ENCODE data around the gene SRGN.

The SRGN gene

DNA sequence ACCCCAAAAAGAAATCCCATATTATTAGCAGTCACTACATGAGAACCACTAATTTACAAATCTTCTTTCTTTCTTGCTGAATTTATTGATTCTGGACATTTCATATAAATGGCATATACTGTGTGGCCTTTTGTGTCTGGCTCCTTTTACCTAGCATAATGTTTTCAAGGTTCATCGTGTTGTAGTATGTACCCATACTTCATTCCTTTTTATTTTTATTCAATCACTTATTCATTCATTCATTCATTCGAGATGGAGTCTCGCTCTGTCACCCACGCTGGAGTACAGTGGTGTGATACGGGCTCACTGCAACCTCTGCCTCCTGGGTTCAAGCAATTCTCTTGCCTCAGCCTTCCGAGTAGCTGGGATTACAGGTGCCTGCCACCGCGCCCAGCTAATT is 58.0 kb downstream of the SRGN start:
- POLR2A ChIA-PET = no interaction called here
- no peak overlapping the region for H3K4me3 ChIP-seq (ENCODE audit: low read depth, low read length)
- TF ChIP-seq, protein P1, sequence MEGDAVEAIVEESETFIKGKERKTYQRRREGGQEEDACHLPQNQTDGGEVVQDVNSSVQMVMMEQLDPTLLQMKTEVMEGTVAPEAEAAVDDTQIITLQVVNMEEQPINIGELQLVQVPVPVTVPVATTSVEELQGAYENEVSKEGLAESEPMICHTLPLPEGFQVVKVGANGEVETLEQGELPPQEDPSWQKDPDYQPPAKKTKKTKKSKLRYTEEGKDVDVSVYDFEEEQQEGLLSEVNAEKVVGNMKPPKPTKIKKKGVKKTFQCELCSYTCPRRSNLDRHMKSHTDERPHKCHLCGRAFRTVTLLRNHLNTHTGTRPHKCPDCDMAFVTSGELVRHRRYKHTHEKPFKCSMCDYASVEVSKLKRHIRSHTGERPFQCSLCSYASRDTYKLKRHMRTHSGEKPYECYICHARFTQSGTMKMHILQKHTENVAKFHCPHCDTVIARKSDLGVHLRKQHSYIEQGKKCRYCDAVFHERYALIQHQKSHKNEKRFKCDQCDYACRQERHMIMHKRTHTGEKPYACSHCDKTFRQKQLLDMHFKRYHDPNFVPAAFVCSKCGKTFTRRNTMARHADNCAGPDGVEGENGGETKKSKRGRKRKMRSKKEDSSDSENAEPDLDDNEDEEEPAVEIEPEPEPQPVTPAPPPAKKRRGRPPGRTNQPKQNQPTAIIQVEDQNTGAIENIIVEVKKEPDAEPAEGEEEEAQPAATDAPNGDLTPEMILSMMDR (IDR thresholded peaks at IDR 0.05; ENCODE audit: insufficient read depth, low read length, missing control alignments) = no peak
- CTCF ChIA-PET = no interaction called here
- DNase-seq (ENCODE audit: low read depth, low spot score) = no peak

DNA sequence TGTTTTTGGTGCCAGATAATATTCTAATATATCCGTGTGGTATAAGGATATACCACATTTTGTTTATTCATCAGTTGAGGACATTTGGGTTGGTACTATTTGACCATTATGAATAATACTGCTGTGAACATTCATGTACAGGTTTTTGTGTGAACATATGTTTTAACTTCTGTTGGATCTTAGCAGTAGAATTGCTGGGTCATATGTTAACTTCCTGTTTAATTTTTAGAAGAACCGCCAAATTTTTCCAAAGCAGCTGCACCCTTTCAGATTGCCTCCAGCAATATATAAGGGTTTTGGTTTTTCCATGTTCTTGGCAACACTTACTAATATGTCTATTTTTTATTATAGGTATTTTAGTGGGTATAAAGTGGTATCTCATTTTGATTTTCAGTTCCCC is 58.9 kb downstream of the SRGN start:
- ChIA-PET CTCF (interaction anchor here (1.8 kb wide), 1 partner anchor 22 kb away, joined by 3 read pairs; no protein-coding TSS in a partner anchor), POLR2A (no interaction called here)
- DNase-seq (ENCODE audit: low read depth, low spot score) = no peak
- H3K4me3 ChIP-seq (ENCODE audit: low read depth, low read length) = no peak overlapping the region
- TF ChIP-seq, protein P1 (IDR thresholded peaks at IDR 0.05; ENCODE audit: insufficient read depth, low read length, missing control alignments) = no peak

DNA sequence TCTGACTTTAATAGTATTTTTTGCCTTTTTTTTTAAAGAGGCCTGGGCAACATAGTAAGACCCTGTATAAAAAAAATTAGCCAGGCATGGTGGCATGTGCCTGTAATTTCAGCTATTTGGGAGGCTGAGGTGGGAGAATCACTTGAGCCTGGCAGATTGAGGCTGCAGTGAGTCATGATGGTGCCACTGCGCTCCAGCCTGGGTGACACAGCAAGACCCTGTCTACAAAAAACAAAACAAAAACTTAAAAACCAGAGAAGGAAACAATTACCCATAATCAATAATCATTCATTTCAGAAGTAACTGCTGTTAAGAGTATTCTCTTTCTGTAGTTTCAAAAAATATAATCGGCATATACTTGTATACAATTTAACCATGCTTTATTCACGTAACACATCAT is 64.1 kb downstream of the SRGN start:
- DNase-seq (ENCODE audit: low read depth, low spot score) = no peak
- ChIA-PET CTCF (no interaction called here), POLR2A (no interaction called here)
- TF ChIP-seq, protein P1 (IDR thresholded peaks at IDR 0.05; ENCODE audit: insufficient read depth, low read length, missing control alignments) = no peak
- H3K4me3 ChIP-seq (ENCODE audit: low read depth, low read length) = no peak overlapping the region

DNA sequence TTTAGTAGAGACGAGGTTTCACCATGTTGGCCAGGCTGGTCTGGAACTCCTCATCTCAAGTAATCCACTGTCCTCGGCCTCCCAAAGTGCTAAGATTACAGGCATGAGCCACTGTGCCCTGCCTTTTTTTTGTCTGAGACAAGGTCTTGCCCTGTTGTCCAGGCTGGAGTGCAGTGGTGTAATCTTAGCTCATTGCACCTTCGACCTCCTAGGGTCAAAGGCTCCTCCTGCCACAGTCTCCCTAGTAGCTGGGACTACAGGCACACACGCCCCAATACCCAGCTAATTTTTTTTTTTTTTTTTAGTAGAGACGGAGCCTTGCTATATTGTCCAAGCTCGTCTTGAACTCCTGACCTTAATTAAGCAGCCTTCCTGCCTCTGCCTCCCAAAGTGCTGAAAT is 65.3 kb downstream of the SRGN start:
- ChIA-PET POLR2A (interaction anchor here (1.0 kb wide), 1 partner anchor 9 kb away, joined by 5 read pairs; no protein-coding TSS in a partner anchor), CTCF (interaction anchor here (0.7 kb wide), 1 partner anchor 12 kb away, joined by 3 read pairs; no protein-coding TSS in a partner anchor)

More for the DNA sequence above, 65.3 kb downstream of the SRGN start:
- H3K4me3 ChIP-seq (ENCODE audit: low read depth, low read length) = no peak overlapping the region
- DNase-seq (ENCODE audit: low read depth, low spot score) = no peak
- TF ChIP-seq, protein P1 (IDR thresholded peaks at IDR 0.05; ENCODE audit: insufficient read depth, low read length, missing control alignments) = no peak

Data from AG04449 (cell line).